NCI-H2107 treated with DMSO at 0.1 percent for 48 hours (cell line): ENCODE measurements around the gene BBX.
"Not testable (repeated sequence)": the region's sequence is repeated elsewhere in the genome, so short reads cannot be mapped to it uniquely, and the experiment has no call there.

ENCODE experiments used
- DNase-seq: peaks from one replicate; lab custom pipeline; 2025; ENCODE audit not compliant: unreplicated experiment; lab: John Stamatoyannopoulos, UW

BBX gene

DNA sequence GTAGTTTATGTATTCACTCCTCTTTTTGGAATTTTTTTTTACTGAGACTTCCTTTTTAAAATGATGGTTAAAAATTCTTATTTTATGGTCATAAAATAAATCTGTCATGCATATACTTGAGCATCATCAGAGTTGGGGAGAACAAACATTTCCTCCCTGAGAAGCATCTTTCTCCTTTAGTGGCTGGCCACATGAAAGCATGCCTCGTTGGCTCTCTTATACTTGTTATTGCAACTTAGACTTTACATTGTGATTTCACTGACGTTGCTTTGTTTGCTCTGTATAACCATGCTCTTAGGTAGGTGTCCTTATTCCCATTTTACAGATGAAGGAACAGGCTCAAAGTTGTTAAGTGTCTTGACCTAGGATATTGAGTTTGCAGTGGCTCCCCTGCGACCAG is 18.1 kb downstream of the BBX start:
- no peak for DNase-seq

DNA sequence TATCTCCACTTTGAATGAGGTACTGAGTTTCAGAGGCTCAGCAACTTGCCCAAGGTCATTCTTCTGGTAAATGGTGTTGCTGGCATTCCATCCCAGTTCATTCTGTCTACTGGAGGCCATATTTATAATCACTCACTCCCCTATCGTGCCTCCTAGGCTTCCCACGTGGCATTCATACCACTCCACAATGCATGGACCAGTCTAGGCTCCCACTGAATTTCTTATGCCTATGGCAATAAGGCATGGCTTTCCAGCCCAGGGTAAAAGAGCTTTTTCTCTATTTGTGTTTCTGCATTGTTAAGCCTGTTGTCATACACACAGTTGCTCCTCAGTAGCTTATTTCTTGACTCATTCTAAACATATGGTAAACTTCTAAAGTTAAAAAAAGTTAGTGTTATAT is 19.9 kb downstream of the BBX start:
- DNase-seq: no peak

DNA sequence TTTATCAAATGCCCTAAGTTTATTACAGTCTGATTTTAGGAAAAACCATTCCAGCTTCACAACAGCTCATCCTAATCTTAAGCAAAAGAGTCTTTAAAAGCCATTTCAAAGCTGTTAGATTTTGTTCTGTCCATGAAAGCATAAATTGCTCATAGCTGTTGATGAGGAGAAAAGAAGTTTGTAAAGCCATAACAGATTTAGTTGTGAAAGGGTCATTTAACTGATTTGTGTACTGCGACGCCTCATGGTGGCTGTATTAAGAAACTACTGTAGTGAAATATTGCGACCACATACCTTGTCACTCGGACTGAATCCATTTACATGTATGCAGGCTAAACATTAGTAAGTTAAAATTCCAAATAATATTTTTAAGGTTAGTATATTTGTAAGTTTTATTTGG is 20.9 kb downstream of the BBX start:
- DNase-seq: no peak

DNA sequence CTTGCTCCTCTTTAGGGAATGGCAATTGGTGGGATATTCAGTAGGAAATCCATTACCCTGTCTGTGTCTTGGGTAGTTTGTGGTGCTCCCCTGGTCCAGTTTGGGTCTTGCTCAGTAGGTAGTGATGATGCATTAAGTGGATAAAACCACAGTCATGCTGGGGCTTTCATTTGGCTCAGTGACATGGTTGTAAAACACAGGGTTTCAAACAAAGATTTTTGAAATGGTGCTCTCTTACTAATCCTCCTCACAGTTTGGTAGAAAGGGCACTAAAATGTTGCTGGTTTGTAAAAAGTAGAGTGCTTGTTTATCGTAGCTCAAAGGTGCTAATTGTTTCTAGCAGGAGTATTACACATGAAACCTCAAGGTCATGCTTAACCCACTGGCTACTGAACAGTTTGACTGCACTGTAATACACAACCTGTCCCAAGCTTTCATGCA is 22.9 kb downstream of the BBX start:
- no peak for DNase-seq

DNA sequence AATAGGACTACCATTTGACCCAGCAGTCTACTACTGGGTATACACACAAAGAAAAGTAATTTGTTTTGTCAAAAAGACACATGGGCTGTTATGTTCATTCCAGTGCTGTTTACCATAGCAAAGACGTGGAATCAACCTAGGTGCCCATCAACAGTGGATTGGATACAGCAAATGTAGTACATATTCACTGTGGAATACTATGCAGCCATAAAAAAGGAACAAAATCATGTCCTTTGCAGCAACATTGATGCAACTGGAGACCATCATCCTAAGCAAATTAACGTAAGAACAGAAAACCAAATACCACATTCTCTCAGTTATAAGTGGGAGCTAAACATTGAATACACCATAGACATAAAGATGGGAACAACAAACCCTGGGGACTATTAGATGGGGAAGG is 25.8 kb downstream of the BBX start:
- no peak for DNase-seq

DNA sequence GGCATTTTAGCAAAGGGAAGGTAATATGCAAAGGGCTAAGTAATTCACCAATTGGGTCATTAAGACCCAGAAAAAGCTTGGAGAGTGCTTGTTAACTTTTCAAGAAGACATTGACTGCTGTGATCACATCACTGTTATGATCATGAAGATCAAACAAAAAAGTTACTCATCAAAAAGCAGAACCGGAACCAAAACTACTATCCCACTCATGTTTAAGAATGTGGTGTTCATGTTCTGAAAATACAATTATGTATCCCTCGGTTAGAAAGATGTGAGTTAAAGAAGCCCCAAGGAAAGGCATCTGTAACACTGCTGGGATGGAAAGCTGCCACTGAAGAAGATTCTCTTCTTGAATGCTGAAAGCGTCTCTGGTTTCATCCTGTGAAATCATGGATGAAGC is 32.6 kb downstream of the BBX start:
- no peak for DNase-seq

DNA sequence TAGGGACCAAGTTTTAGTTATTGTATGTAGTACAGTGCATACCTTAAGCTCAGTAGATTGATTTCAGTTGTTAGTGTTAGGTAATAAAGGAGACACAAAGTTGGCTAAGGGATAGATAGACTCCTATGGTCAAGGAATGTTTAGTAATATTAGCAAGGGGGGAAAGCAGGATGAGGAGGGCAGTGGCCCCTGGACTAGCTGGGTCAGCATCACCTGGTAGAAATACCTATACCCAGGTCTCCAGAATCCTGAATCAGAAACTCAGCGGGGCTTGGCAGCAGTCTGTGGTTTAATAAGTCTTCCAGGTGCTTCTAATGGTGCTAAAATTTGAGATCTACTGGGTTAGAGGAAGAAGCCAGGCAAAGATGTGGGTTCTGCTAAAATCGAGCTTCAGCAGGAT is 35.0 kb downstream of the BBX start:
- DNase-seq: no peak

DNA sequence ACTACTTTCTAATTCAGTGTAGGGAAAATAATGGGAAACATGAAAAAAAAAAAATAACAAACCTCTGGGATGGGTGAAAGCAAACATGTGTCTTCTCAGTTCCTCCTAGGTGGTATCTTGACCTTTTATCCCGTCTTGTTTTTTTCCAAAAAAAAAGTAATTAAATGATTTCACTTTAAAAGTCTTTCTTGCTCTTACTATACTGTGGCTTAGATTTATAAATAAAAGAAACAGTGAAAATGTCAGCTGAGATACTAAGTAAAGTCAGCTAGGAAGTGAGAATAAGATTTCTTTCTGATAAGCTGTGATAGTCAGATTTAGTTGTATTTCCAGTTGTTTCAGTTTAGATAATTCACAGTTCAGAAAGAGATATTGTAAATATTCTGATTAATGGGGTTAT is 37.4 kb downstream of the BBX start:
- DNase-seq: no peak

DNA sequence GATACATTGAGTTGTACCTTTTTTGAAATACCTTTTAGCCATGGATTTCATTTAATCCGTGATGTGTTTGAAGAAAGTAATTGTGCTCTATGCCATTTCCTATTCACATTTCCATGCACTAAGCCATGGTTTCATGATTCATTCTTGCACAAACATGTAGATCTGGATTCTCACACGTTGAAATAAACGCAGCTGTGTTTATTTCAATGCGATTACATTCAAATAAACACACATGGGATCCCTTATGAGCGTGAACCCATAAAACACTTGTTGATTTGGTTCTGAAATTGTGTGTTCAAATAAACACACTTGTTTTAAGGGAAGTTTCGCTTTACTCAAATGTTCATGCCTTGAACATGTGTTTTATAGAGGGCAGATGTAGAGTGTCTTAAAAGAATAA is 39.2 kb downstream of the BBX start:
- DNase-seq: no peak

DNA sequence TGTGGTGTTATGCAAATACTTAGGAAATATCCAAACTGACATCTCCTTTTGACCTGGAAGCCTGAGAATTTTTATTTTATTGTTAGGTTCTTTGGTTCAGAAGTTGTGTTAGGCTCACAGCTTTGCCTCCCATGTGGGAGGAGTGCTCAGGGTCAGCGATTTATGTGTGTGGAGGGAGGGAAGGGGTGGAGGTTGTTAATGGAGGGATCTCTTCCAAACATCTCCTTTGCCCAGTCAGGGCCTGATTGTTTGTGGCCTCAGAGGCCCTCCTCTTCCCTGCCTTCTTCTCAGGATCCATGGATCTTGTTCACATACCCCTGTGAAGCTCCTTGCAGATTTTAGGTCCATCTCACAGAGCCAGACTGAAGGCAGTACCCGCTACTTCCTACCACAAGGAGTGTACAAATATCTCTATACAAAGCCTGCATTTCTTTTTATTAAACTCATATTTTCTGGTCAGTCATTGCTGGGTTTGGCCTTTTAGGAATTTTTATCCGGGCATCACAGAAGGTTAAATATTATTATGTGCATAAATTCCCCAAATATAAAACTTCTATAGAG is 40.3 kb downstream of the BBX start:
- DNase-seq: no peak

DNA sequence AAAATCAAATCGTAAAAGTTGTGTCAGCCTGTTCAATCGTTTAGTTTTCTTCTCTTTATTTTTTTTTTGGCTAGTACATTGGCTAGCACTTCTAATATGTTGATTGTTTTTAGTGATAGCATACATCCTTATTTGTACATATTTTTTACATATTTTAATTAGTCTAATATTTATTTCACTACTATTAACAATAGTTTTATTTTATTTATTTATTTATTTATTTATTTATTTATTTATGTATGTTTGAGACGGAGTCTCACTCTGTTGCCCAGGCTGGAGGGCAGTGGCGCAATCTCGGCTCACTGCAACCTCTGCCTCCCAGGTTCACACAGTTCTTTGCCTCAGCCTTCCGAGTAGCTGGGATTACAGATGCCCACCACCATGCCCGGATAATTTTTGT is 42.5 kb downstream of the BBX start:
- not testable (repeated sequence) for DNase-seq

DNA sequence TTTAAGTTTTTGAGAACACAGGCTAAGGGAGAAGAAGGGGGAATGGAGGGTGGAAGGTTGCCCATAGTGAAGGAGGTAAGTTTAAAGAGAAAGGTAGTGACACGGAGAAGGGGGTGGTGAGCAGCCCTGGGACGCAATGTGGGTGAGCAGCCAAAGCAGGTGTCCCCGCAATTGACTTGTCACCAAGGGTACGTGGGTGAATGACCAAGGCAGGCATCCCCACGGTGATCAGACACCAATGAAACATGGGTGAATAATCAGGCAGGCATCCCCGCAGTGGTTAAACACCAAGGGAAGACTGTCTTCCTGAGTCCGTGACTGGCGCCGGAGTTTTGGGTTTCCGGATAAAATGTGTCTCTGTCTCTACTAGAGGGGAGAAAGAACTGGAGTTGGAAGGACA is 48.3 kb downstream of the BBX start:
- not testable (repeated sequence) for DNase-seq

DNA sequence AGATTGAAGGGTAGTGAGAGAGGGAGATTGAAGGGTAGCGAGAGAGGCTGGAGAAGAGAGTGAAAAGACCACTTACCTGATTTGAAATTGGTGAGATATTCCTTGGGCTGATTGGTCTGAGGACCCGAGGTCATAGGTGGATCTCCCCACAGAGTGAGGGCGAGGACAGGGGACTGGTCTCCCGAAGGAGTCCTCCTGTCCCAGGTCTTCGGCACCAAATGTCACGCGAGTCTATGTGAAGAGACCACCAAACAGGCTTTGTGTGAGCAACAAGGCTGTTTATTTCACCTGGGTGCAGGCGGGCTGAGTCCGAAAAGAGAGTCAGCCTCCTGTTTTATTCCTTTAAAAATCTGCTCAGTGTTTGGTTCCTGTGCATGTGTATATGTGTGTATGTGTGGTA is 48.7 kb downstream of the BBX start:
- not testable (repeated sequence) for DNase-seq

DNA sequence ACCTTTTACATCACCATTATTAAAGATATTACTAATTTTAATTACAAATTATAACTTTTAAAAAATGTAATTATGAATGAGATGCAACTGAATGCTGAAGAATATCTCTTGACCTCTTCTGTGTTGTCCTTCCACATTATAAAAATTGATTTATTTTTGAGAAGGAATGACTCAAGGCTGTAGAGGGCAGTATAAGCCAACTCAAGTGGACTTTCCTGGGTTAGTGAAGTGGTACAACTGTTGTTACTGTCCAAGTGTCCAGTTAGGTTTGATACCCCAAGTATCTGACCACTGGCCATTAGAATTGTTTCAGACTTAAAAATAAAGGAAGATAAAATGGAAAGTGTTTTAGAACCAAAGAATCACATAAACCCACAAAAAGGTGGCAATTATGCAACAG is 51.9 kb downstream of the BBX start:
- DNase-seq: peak; percentile 36

DNA sequence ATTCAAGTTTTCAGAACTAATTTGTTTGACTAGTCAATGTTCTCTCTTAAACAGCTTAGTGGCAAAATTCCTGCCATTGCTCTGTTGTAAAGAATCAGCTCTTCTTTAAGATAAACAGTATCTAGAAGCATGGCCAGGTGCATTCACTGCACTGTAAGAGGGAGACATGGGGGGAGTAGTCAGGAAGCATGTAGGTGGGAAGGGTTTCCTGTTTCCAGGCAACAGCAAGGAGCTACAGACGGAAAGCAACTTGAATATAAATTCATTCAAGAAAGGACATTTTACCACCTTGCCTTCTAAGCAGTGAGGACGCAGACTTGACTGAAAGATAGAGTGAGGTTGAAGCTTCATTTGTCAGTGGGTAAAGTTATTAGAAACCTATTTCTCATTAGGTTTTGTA is 55.3 kb downstream of the BBX start:
- no peak for DNase-seq

DNA sequence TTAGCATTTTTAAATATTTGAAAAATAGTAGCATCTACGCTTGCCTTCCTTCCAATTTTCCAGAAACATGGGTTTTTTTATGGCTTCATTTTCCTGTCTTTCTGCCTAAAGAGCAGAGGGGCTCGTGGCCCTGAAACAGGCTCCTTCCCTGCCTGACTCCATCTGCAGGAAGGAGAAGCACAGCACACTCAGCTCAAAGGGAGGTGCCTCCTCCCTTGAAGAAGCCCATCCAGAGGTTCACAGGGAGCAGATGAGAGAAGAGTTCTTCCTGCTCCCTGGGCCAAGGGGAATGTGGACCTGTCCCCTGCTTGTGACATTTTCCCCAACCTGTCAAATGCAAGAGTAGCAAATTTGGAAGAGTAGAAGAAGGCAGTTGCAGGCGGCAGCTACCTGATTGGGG is 55.8 kb downstream of the BBX start:
- no peak for DNase-seq

DNA sequence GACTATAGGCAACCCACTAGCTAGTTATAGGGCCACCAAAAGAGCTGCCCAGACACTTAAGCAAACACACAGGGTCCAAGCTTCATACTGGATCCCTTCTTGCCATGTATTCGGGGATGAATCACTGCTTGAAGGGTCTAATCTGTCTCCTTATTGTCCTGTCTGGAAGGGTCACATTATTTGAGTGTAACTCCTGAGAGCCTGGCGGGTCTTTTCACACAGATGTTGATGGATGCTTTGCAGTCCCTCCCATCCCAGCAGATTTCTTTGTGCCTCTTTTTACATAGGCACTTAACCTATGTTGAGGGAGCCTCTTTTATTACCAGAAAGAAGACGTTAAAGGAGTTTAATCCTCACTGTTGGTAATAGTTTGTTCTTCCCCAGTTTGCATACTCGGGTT is 56.6 kb downstream of the BBX start:
- no peak for DNase-seq

DNA sequence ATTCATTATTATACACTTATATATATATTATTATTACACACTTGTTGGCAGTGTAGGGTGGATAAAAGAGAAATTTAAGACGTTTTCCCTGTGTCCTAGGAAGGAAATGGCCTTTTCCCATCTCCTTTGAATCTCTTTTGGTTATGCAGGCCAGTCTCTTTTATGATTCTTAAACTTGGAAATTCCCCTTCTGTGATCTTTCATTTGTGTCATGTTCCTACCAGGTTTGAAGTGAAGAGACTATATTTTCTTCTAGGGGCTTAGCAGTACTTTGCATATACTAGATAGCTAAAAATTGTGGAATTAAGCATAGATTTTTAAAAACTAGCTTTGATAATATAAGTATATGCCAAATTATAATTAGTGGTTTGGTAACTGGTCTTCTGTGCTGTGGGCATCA is 58.5 kb downstream of the BBX start:
- DNase-seq: no peak

DNA sequence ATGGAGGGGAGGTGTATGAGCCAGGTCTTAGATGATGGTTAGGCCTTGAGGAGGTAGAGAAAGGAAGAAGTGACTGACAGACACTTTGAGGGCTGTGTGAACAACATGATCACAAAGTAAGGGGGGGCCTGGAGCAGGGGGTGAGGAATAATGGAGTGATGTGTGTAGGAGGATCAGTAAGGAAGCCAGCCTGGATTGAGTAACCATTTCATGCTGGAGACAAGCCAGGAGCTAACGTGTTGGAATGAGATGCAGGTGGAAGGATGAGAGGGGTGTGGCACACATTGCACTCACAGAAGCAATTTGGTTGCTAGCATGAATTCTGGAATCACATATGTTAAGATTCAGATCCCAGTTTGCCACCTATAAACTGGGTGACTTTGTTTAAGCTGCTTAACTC is 65.5 kb downstream of the BBX start:
- DNase-seq: no peak

DNA sequence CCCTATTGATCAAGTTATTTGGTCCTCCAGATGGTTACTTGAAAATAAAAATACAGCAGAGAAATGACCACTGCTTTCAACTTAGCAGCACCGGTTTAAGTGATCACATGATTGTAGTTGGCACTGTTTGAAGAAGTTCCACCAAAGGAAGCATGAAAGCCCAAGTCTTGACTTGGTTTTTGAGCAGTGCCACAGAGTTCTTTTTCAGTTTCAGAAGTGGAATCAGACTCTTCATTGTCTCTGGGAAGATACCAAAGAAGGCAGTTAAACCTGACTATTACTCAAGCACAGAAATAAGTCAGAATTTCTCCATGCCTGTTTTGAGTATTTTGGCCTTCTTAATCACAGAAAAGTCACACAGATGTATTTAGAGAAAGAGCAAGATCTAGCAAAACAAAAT is 66.7 kb downstream of the BBX start:
- DNase-seq: no peak

DNA sequence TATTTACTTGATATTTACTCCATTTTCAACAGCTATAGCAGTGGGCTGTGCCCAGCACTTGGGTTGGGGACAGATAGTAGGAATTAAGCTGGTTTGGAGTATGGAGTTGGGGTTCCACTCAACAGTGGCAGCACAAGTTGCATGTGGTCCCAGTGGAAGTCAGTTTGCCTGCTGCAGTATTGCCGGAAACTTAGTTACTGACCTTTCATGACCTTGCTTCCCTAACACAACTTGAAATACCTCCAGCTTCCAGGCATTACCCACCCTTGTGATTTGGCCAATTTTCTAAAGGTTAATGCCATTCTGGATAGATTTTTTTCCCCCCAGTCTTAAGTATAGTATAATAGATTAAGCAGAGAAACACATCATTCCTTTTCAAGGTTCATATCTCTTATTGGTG is 68.0 kb downstream of the BBX start:
- no peak for DNase-seq

DNA sequence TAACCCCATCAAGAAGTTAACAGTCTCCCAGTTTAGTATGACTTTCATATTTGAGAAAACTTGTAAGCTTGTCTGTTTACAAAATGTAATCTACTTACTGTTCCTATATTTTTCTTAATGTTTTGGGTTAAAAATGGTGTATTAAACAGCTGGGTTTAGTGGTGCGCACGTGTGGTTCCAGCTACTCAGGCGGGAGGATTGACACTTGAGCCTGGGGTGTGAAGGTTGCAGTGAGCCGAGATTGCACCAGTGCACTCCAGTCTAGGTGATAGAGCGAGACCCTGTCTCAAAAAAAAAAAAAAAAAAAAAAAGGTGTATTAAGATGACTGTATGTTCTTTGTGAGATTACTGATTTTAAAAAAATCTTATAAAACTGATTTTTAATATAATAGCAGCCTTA is 69.3 kb downstream of the BBX start:
- DNase-seq: no peak

DNA sequence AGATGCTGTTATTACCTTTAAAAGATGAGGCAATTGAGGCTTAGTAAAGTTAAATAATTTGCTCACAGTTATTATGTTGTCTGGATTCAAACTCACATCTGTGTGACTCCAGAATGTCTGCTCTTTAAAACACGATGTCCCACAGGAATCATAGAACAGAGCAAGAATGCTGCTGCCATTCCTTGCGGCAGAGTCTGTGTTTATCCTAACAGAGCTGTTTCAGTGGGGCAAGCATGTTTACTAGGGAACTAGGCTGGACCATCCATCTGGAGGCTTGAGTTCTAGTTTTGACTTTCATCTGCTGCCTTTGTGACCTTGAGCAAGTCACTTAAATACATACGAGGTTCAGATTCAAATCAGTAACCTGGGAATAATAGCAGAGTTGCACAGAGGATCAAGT is 72.1 kb downstream of the BBX start:
- DNase-seq: no peak

DNA sequence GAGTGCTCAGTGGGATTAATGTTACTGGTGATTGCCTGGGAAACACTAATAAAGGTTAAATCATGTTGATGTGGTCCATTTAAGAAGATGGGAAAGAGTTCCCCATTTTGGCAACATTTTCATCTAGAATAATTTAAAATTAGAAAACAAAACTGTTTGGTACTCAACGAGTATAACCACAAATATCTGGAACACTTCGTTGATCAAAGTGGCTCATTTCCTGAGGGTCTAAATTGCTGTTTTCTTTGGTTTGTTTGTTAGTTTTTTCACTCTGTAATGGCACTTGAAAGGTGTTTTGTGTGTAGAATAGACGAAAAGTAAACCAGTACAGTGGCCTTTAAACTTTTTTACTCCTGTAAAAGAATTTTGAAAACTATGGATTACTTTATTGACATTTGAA is 73.9 kb downstream of the BBX start:
- DNase-seq: no peak
